Keratinocyte (primary cell): ENCODE measurements around the gene MEGF11.

ENCODE experiments used
- EZH2 ChIP-seq: IDR thresholded peaks from one replicate; pipeline ENCODE4 v1.6.1; 2012; ENCODE audit warnings: inconsistent platforms, mild to moderate bottlenecking, low read length, moderate library complexity
- TF ChIP-seq, protein P1 (sequence below), 3 experiments: IDR thresholded peaks in 1 of 3; conservative IDR thresholded peaks in 1 of 3; optimal IDR thresholded peaks in 1 of 3; 2 replicates in 2 of 3; 3 replicates in 1 of 3; pipeline versions ENCODE3 to v1.5.1; 2011; ENCODE audit warnings: low read length in 3 of 3, mild to moderate bottlenecking in 3 of 3, moderate library complexity in 2 of 3, control low read depth in 1 of 3, inconsistent platforms in 1 of 3; ENCODE audit not compliant: insufficient read depth in 2 of 3; ENCODE audit errors: extremely low read depth in 1 of 3

DNA sequence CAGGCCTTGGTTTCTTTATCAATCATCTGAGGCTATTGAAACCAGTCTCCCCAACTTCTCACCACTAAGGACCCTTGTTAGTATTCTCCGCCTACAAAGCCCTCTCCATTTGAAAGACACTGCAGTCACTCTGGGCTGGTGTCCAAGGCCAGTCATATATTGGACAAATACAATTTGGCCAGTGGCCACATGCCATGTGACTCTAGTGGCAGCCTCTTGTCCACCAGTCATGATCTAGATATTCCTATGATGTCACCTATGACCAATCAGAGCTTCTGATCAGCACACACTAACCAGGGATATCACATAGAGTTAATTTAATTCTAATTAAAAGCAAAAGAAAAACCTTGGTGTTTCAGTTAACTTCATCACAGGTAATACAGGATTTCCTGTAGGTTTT is 316.1 kb downstream of the MEGF11 start:
- TF ChIP-seq, protein P1, sequence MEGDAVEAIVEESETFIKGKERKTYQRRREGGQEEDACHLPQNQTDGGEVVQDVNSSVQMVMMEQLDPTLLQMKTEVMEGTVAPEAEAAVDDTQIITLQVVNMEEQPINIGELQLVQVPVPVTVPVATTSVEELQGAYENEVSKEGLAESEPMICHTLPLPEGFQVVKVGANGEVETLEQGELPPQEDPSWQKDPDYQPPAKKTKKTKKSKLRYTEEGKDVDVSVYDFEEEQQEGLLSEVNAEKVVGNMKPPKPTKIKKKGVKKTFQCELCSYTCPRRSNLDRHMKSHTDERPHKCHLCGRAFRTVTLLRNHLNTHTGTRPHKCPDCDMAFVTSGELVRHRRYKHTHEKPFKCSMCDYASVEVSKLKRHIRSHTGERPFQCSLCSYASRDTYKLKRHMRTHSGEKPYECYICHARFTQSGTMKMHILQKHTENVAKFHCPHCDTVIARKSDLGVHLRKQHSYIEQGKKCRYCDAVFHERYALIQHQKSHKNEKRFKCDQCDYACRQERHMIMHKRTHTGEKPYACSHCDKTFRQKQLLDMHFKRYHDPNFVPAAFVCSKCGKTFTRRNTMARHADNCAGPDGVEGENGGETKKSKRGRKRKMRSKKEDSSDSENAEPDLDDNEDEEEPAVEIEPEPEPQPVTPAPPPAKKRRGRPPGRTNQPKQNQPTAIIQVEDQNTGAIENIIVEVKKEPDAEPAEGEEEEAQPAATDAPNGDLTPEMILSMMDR (optimal IDR thresholded peaks at IDR 0.05 in 1 of 3, IDR thresholded peaks at IDR 0.05 in 1 of 3, conservative IDR thresholded peaks at IDR 0.05 in 1 of 3; ENCODE audit: extremely low read depth in 1 of 3, insufficient read depth in 2 of 3, low read length in 3 of 3) = no peak
- TF ChIP-seq EZH2 = no peak
